ES-I3 (cell line): ENCODE results near the gene HOXD4.

Source experiments
- H3K36me3 ChIP-seq: 2 replicates; pipeline ENCODE4 v1.6.1; 2013; ENCODE audit warnings: mild to moderate bottlenecking, low read length, control low read depth, moderate library complexity; ENCODE audit not compliant: insufficient read depth
- H3K4me1 ChIP-seq: 2 replicates; pipeline ENCODE4 v1.6.1; 2013; ENCODE audit warnings: mild to moderate bottlenecking, control low read depth, low read length; ENCODE audit not compliant: insufficient read depth
- H3K9ac ChIP-seq: 2 replicates; pipeline ENCODE4 v1.6.1; 2013; ENCODE audit warnings: low read depth, mild to moderate bottlenecking, low read length, moderate library complexity
- H3K9me3 ChIP-seq: 2 replicates; pipeline ENCODE4 v1.6.1; 2013; ENCODE audit warnings: mild to moderate bottlenecking, low read length, moderate library complexity; ENCODE audit not compliant: control insufficient read depth, insufficient read depth

HOXD4 gene

DNA sequence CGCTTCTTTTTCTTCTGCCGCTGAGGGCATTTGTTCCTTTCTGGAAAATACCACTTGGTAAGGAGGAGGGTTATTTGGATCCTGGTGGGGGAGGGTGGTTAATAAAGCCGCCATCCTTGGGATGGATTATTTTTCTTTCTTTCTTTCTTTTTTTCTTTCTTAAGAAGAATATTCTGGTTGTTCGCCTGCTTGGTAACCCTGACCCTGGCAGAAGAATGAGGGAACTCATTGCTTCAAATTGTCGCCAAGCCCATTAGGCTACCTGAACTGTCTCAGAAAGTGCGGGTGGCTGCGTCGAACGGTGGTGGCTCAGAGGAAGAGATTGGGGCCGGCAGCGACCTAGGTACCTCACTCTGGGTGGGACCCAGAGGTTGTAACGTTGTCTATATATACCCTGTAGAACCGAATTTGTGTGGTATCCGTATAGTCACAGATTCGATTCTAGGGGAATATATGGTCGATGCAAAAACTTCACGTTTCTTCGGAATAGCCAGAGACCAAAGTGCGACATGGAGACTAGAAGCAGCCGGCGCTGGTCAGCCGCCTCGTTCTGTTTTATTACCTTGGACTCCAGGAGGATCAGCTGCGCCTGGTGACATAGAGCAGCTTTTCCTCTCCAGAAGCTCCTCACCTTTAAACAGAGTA lies 1.3 kb upstream of the HOXD4 start:
- Histone ChIP-seq H3K9ac (no peak overlapping the region), H3K4me1 (no peaks in the 10 kb centered on the region), H3K9me3 (no peaks in the 10 kb centered on the region), H3K36me3 (no peaks in the 10 kb centered on the region)

DNA sequence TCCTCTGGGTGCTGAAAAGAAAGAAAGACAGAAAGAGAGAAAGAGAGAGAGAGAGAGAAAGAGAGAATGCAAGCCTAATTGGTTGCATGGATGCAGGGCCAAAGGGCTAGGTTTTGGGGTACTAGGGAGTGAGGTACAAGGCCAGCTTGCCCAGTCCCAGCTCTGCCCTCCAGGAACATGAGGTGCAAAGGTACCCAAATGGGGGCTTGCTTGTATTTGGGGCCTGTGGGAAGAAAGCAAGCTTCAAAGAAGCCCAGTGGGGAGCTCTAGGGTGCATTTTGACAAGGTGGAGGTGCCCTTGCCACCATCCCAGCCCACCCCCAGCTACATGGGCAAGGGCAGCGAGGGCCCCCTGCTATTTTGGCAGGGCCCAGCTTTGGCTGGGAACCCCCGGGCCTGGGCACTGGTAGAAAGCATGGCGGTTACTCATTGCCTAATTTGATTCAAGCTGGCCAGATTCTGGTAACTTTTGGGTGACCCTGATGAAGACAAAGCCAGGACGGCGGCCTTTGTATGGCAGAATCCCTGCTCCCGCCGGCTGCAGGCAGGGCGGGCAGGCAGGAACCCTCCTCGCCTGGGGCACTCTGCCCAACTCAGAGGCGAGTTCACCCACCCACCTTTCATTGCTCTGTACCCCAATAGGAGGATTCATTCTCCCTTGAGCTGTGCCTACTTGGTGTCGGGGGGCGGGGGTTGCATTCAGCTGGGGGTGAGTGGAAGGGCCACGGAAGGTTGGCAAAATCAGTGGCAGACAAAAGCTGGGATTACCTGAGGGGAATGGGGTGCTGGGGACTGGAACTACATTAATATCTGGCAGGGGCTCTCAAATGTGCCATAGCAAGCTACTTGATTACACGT lies 537 bp upstream of the HOXD4 start:
- Histone ChIP-seq H3K4me1 (no peaks in the 10 kb centered on the region), H3K9me3 (no peaks in the 10 kb centered on the region), H3K9ac (no peak overlapping the region), H3K36me3 (no peaks in the 10 kb centered on the region)

DNA sequence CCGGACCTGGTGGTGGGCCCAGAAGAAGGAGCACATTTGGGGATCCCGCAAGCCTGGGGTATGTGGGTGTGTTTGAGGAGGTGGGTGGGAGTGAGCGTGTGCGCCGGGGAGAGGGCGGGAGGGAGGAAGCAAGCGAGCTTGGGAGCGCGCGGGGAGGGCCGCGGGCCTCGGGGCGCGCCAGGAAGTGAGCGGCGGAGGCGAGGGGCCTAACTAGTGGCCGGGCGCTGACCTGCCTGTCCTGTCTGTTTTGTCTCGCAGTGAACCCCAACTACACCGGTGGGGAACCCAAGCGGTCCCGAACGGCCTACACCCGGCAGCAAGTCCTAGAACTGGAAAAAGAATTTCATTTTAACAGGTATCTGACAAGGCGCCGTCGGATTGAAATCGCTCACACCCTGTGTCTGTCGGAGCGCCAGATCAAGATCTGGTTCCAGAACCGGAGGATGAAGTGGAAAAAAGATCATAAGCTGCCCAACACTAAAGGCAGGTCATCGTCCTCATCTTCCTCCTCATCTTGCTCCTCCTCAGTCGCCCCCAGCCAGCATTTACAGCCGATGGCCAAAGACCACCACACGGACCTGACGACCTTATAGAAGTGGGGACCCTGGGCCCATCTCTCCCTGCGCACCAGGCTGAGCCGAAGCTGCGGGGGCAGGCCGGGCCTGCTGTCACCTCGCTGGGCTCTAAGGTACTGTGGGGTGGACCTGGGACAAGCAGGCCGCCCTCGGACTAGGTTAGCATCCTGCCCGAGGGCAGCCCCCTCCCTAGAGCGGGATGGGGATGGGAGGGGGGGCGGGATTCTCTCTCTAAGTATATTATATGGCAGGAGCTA lies 1.2 kb downstream of the HOXD4 start:
- no peaks in the 10 kb centered on the region for H3K36me3 ChIP-seq
- H3K4me1 ChIP-seq: no peaks in the 10 kb centered on the region
- no peaks in the 10 kb centered on the region for H3K9me3 ChIP-seq
- H3K9ac ChIP-seq: peak overlapping the region; percentile 11; the same call in 1 of the 2 replicates

DNA sequence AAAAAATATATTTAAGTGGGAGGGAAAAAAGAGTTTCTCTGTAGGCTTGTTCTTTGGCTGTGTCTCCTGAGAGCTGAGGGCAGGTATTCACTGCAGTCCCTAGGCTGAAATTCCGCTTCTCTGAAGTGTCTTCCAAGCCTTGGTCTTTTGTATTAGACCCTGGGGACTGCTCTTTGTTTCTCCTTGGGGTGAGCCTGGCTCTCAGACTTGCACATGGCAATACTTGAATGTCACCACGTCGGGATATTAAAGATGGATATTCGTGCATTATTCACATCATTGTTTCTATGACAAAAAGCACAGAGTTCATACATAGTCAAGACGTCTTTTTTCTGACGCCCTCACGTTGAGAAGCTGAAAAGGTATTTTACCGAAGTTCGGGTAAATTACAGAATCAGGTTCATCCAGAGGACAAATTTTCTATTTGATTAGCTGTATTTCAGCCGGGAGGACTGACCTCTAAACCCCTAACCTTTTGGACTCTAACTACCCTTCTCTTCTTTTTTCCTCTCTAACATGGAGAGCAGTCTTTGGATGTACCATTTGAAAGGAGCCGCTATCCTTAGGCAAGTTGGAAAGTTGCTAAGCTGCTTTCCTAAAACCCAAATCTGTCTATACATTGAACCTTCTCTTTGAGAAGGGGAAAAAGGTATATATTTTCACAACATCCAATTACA lies 3.4 kb downstream of the HOXD4 start:
- Histone ChIP-seq H3K36me3 (no peaks in the 10 kb centered on the region), H3K9me3 (no peaks in the 10 kb centered on the region), H3K4me1 (no peaks in the 10 kb centered on the region; the same call in 1 of the 2 replicates), H3K9ac (no peak overlapping the region)

DNA sequence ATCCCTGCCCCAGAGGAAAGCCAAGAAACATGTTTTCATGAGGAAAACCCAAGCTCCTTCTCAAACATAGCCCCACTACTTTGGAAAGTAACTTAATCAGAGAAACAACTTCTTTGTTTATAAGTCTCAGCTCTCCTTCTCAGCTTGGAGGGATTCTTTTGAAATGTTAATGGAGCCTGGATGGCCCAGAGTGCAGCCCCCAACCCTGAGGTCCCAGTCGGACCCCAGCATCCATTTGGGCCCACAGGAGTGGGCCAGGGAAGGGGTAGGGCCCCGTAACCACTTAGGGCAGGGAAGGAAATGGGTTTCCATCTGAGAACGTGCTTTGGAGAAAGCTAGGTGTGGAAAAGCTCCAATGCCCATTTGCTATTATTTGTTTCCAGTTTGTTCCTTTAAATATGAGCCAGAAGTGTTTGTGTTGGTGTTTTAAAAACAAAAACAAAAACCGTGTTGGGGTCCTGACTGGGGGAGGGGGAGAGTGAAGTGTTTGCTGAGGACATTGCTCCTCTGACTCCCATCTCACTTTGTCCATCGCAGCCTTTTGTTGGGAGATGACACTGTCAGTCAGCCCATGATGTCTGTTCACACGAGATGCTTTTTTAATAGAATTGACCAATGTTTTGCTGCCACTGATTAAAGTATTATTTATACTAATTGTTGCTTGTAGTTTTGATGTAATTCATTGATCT lies 4.2 kb downstream of the HOXD4 start:
- Histone ChIP-seq H3K36me3 (no peaks in the 10 kb centered on the region), H3K9ac (no peak overlapping the region), H3K4me1 (no peaks in the 10 kb centered on the region; the same call in 1 of the 2 replicates), H3K9me3 (no peaks in the 10 kb centered on the region)

DNA sequence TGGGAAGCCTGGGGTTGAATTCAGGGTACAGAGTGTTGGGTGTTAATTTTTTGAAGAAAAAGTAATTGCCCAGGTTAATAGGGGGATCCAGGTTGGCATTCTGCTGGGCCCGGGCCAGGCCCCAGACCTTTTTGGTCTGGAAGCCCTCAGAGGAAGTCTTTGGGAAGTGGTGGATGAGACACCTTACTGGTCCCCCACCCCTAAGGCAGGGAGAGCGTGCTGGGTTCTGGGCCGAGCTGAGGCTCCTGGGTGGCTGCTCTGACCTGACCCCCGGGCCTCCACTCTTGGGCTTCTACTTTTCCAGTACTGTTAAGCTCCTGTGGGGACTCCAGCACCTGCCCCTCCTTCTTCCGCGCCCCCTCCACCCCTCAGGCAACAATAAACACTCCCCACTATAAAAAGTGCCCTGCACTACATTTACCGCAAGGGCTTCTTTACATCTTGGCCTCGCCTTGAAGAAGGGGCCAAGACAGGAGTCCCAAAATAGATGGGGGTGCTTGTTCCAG lies 5.0 kb downstream of the HOXD4 start:
- Histone ChIP-seq H3K36me3 (no peaks in the 10 kb centered on the region), H3K4me1 (no peaks in the 10 kb centered on the region; the same call in 1 of the 2 replicates), H3K9me3 (no peaks in the 10 kb centered on the region), H3K9ac (no peak overlapping the region)

DNA sequence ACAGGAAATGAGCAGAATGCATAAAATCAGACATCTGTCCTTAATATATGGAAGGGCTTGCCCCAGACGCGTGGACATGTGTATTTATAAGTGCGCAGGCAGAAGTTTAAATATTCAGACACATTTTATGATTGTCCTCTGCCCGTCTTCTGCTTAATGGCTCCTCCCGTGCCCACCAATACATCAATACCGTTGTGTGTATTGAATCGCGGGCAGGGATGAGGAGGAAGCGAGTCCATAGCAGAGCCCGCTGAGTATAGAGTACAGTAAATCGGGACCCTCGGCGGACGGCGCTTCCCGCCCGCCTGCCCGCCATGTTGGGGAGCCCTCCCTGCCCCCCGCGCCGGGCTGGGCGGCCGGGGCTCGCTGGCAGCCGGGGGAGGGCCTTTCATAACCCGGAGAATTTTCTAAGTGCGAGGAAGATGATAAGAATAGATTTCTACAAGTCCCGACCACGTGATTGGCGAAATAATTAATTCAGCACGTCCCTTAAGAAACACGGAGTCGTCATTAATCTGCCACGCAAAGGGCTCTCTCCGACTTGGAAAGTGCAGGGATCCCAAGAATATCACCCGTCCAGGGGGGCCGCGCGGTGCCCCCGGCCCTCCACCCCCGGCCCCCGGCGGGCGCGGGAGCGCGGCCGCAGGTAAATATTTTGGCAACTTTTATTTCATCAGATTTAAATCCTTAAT lies 5.6 kb downstream of the HOXD4 start, which contains the start of gene HOXD3:
HOXD3 (plus strand) TSS at position 501 of the 692 bp plus-strand sequence. CDS start 11,808 bp downstream, outside the sequence.
- Histone ChIP-seq H3K9me3 (no peaks in the 10 kb centered on the region), H3K9ac (no peak within 1 kb of the TSS; the same call in 1 of the 2 replicates), H3K36me3 (no peaks in the 10 kb centered on the region), H3K4me1 (no peaks in the 10 kb centered on the region; the same call in 1 of the 2 replicates)

DNA sequence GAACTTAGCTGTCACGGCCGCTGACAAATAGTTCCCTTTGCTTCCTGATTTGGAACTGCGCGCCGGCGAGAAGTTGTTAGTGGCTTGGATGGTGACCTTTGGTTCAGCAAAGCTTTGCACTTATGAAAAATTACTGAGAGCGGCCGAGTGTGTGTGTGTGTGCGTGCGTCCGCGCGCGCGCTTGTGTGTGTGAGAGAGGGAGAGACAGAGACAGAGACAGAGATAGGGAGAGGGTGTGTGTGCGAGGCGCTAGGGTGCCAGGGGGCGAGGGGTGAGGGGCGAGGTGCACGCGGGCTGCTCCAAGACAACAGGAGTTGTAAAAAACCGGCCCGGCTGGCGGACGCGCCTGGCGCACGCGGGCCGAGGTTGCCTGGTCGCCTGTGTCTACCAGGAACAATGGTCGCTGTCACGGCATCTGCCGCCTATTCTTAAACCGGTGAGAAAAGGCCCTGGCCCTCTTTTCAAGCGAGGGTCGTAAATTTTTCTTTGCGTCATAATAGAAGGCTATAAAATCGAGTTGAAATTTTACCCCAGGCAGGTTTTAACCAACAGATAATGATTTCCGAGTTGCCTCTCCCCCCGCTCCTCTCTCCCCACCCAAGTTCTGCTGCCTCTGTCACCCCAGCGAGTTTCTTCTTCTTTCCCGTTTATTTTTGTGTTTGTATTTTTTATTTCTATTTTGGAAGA lies 6.3 kb downstream of the HOXD4 start:
- Histone ChIP-seq H3K9me3 (no peaks in the 10 kb centered on the region), H3K36me3 (no peaks in the 10 kb centered on the region), H3K4me1 (no peaks in the 10 kb centered on the region; the same call in 1 of the 2 replicates), H3K9ac (no peak overlapping the region; the same call in 1 of the 2 replicates)

DNA sequence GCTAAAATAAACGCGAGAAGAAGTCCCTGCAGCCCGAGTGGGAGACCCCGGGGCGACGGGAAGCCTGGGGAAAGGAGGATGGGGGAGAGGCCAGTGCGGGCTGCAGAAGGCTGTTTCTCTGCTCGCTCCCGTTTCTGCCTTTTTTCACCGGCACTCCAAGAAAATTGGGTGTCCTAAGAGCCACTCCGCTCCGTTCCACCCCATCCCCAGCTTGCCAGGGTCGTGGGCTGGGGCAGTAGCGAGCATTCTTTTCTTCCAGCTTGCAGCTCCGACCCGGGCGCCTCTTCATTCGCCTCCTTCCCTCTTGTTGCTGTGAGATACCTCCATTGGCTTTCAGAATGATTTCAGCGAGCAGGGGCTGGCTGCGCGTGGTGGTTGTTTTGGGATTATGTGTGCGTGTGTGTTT lies 6.8 kb downstream of the HOXD4 start:
- H3K9ac ChIP-seq: no peak overlapping the region; the same call in 1 of the 2 replicates
- no peaks in the 10 kb centered on the region; the same call in 1 of the 2 replicates for H3K4me1 ChIP-seq
- H3K36me3 ChIP-seq: no peaks in the 10 kb centered on the region

DNA sequence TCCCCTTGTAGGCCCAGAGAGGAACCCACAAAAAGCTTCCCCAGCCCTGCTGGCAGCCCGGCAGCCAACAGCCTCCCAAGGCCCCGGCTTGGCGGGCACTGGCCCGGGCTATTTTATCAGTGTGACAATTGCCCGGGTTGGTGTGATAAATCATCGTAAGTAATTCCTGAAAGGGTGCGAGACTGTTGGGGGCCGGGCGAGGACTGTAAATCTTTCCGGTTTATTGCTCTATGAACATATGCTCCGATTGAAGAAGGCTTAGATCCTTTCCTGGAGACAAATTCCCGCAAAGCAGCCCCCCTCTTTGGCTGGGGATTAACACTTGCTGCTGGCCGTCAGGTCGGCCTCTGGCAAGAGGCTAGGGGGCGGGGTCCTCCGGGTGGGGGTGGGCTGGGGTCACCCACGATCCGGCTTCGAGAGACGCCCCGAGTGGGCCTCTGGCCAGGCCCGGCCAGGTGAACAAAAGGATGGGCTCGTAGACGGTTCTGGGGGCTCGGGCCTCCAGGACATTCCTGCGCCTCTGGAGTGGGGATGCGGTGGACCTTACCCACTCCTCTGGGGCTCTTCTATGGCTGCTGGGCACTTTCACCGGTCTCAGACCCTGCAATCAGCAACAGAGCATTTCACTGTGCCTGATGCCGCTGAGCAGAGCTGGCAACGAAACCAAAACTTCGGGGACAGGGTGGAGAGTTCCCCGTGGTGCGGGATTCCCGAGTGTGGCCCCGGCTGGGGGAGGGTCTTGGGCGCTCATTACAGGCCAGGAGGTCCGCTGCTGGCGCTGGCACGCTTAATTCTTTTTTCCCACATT lies 7.7 kb downstream of the HOXD4 start:
- Histone ChIP-seq H3K9me3 (no peaks in the 10 kb centered on the region), H3K36me3 (no peaks in the 10 kb centered on the region), H3K9ac (no peak overlapping the region), H3K4me1 (no peaks in the 10 kb centered on the region; the same call in 1 of the 2 replicates)

More for the DNA sequence above, 6.8 kb downstream of the HOXD4 start:
- H3K9me3 ChIP-seq: no peaks in the 10 kb centered on the region

DNA sequence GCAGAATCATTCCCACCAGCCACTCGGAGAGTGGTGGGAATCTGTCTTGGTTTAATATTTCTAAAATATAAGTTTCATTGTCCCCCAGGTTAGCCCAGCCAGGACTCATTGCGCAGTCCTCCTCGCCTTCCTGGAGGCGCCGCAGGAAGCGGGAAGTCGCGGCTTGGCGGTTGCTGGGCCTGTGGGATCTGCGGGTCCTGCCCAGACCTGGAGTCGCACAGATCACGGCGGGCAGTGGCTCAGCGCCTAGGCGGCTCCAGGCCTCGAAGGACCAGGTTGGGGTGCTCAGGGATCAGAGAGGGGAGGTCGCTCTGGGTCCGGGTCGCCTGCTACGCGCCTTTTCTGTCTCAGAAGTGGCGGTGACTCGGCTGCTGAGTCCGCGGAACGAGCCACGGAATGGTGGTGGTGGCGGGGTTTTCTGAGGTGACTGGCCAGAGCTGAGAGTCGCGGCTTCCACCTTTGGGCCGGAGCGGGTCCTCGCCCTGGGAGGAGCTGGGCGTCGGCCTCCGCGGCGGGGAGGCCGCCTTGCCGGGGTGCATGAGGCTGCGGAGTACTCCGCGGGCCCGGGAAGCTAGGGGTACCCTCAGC lies 8.4 kb downstream of the HOXD4 start:
- H3K9me3 ChIP-seq: no peaks in the 10 kb centered on the region
- H3K36me3 ChIP-seq: no peaks in the 10 kb centered on the region
- H3K4me1 ChIP-seq: no peaks in the 10 kb centered on the region; the same call in 1 of the 2 replicates
- peak overlapping the region; percentile 14; the same call in 1 of the 2 replicates for H3K9ac ChIP-seq
